ENCODE data around the gene LIMA1.
A peak's percentile ranks its signal among the peaks of the same experiment; 100 is the strongest.
"Not testable (repeated sequence)": the region's sequence is repeated elsewhere in the genome, so short reads cannot be mapped to it uniquely, and the experiment has no call there.

The LIMA1 gene

DNA sequence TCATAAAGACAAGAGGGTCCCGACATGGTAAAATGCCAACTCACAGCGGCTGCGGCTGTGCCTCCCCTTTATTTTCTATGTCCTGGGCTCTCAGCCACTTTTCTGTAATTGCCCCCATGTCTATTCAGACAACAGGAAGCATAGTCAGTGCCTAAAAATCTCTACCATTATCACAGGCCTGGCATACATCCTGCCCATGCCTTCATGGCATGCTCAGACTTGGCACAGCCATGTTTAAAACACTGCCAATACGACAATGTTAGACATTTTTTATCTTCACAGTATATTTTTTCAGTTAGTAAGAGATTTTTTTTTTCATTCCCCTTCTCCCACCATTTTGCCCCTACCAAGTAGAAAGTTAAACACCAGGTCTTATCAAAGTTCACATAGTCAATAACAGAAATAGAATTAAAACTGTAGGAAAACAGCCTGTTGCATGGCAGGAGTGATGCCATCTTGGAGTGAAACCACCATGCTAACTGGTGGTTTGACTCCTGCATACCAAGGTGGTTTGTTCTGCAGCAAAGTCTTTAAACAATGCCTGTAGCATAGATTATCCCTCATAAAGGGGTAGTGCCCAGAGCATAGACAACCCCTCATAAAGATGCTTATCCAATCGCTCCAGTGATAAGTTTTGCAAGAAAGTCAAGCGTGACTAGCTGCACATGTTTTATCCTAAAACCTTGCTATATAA, 97.2 kb downstream of the LIMA1 start:
- no peak for DNase-seq (ENCODE audit: low read depth)

DNA sequence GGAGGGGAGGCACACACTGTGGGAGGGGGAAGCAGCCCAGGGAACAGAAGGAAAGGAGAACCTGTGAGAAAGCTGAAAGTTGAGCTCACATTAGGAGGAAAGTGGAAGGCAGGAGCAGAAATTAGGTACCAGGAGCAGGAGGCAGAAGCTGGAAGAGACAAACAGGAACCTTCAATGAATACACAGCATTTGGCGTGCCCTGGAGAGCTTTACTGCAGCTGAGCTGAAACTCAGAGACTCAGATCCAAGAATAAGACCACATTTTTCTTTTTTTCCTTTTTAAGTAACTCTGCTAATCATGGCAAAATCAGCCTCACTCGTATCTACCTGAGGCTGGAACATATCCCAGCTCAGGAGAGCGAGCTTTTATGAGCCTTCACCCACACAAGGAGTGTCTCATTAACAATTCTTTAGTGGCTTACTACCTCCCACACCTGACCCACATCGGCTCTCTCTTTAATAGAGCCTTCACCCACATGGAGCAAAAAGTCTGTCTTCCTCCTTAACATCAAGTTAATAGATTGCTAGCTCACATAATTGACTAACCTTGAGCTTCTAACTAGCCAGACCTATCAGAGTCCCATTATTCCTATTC, 97.9 kb downstream of the LIMA1 start:
- no peak for DNase-seq (ENCODE audit: low read depth)

GRCh38 chr12:50184261-50184660, 99.1 kb downstream of the LIMA1 start:
- DNase-seq (ENCODE audit: low read depth) = no peak

DNA sequence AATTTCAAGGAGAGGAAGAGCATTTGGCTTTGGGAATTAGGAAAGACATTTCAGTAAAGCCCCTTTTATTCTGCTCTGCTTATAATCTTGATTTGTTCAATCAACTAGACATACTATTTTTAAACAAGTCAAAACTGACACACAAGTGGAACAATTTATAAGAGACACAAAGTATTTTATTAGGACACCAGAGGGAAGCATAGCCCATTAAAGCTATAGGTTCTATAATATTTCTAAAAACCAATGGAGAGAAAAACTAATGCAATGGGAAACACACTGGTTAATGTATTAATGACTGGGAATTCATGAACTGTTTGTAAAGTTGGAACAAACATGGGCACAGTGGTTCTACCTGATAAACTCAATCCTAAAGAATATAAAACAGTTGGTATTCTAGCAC, 100.9 kb downstream of the LIMA1 start:
- no peak for DNase-seq (ENCODE audit: low read depth)

- DNase-seq (ENCODE audit: low read depth) = no peak
Measured at GRCh38 chr12:50181691-50182090, 101.6 kb downstream of the LIMA1 start.

- no peak for DNase-seq (ENCODE audit: low read depth)
Measured at GRCh38 chr12:50175716-50176026, 107.6 kb downstream of the LIMA1 start.

DNA sequence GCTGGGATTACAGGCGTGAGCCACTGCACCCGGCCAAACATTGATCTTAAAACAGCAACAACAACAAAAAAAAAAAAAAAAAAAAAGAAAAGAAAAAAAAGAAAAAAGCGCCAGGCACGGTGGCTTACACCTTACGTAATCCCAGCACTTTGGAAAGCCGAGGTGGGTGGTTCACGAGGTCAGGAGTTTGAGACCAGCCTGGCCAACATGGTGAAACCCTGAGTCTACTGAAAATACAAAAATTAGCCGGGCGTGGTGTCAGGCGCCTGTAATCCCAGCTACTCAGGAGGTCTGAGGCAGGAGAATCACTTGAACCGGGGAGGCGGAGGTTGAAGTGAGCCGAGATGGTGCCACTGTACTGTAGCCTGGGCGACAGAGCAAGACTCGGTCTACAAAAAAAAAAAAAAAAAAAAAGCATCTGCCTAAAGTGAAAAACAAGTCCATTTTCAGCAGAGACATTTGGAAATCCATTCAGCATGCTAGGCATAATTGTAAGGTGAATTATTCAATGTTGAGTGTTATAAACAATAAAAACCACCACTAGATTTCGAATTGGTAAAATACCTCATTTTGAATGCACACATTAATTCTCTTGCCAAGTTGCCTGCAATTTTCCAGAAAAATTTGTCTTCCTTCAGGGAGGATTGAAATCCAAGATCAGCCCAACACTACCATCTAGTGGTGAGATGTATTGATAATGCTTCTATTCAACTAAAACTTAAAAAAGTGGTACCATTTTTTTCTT, 108.2 kb downstream of the LIMA1 start:
- no peak for DNase-seq (ENCODE audit: low read depth)

GRCh38 chr12:50167049-50167828, 116.1 kb downstream of the LIMA1 start, which contains the start of gene CERS5:
CERS5 (minus strand) TSS chr12:50167369; CDS start chr12:50167297, 72 bp downstream.
- peak; percentile 90 for DNase-seq (ENCODE audit: low read depth)

- peak; percentile 33 for DNase-seq (ENCODE audit: low read depth)
Measured at GRCh38 chr12:50166799-50167048, 116.6 kb downstream of the LIMA1 start.

DNA sequence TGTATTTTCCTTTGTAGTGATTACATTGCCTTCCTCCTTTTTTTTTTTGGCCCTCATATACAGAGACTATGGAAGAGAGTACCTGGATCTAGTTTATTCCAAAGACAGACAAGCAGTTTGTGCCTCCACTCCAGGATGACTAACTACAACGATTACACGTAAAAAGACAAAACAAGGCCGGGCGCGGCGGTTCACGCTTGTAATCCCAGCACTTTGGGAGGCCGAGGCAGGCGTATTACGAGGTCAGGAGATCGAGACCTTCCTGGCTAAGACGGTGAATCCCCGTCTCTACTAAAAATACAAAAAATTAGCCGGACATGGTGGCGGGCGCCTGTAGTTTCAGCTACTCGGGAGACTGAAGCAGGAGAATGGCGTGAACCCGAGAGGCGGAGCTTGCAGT, 118.4 kb downstream of the LIMA1 start:
- DNase-seq (ENCODE audit: low read depth) = no peak

DNA sequence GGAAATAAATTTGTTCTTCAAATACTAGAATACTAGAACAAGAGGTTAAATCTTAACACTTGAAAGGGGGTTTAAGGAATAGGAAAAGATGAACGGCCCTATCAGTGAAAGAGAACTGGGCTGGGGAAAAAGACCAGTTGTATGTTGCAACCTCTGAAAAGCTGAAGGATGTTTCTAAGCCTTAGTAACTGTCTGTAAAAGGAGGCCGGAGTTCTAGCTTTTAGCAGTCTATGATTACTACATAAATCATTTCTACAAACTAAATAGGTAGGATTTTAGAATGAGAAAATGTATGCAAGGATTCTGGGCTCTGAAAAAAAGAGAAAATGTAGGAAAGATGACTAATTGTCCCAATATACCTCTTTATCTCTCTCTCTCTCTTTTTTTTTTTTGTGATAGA, 121.1 kb downstream of the LIMA1 start:
- no peak for DNase-seq (ENCODE audit: low read depth)

- DNase-seq (ENCODE audit: low read depth) = no peak
Measured at GRCh38 chr12:50160643-50161042, 122.7 kb downstream of the LIMA1 start.

GRCh38 chr12:50157259-50157658, 126.1 kb downstream of the LIMA1 start:
- no peak for DNase-seq (ENCODE audit: low read depth)

GRCh38 chr12:50156641-50157040, 126.7 kb downstream of the LIMA1 start:
- no peak for DNase-seq (ENCODE audit: low read depth)

- not testable (repeated sequence) for DNase-seq (ENCODE audit: low read depth)
Measured at GRCh38 chr12:50154947-50155346, 128.4 kb downstream of the LIMA1 start.

DNA sequence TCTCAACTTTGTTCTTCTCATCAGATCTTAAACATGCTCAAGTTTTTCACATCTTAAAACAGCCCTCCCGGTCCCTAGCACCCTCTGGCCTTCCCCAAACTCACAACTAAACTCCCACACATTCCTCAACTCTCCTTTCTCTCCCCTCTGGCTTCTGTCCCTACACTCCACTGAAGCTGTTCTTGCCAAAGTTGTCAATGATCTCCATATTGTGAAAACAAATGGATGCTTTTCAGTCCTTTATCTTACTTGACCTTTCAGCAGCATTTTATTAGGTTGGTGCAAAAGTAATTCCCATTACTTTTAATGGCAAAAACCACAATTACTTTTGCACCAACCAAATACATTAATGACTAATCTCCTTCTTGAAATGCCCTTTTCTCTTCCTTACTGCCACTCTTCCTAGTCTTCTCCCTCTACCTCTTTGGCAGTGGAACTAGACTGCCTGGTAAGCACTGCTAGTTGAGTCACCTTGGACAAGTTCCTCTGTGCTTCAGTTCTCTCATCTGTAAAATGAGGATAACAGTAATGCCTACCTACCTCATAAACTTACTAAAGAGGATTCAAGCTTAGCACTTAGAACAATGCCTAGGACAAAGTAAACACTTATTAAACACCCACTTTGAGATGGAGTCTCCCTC, 132.2 kb downstream of the LIMA1 start:
- DNase-seq (ENCODE audit: low read depth) = no peak

GRCh38 chr12:50149311-50149710, 134.0 kb downstream of the LIMA1 start:
- no peak for DNase-seq (ENCODE audit: low read depth)

- DNase-seq (ENCODE audit: low read depth) = not testable (repeated sequence)
Measured at GRCh38 chr12:50148011-50148410, 135.3 kb downstream of the LIMA1 start.

- DNase-seq (ENCODE audit: low read depth) = no peak
Measured at GRCh38 chr12:50147281-50147680, 136.0 kb downstream of the LIMA1 start.

DNA sequence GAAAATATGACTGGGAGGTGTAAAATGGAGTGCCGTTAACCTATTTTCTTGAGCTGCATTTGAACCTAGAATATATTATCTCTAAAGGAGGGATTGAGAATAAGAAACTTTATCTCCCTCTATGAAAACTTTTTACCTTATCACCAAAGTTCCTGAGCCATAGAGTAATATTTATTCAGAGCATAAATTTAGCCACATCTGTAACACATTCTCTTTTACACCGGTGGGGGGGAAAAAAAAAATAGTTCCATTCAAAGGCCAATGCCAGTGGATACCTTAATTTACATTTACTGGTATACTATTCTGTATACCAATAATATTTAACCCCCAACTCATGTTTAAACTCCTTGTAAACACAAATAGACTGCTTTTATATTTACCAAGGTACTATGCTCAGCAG, 137.9 kb downstream of the LIMA1 start:
- no peak for DNase-seq (ENCODE audit: low read depth)

DNA sequence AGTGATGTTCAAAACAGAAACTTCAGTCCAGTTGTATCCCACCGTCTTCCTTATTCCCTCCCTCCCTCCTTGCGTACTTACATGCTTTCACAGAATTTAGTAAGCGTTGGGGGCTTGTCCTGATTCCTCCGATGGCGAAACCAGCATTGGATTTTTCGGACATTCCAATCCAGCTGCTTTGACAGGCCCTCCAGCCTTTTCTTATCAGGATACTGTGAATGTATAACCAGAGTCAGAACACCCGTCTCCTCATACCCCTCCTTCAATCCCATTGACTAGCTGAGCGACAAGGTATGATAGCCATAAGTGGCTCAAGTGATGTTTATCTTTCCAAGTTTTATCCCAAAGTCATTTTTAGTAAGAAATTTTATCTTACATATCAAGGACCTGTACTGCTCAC, 140.3 kb downstream of the LIMA1 start:
- DNase-seq (ENCODE audit: low read depth) = no peak

DNA sequence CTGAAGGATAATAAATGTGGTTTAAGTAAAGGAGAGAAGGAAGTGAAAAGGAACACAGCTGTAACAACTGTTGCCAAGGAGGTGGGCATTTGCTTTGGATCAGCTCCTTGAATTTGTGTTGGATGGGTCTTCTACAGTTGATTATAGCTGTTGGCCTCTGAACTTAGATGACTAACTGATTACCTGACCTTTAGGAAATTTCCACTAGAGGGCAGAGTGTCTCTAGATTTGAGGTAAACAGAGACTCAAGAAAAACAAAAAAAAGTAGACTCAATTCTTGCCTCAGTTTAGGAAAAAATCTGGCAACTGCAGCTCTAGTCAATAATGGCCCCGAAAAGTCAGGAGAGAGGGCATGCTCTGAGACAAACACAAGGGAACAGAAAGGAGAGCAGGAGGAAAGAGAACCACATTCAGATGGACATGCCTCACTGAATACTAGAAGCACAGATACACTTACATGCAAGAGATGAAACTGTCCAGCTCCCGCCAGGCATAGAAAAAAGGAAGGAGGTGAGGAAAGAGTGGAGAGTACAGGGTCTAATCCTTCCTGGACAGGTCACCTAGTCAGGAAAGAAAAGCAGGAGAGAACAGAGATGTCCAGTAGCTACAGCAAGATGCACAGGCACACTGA, 150.7 kb downstream of the LIMA1 start:
- DNase-seq (ENCODE audit: low read depth) = no peak

All from stimulated activated CD8-positive, alpha-beta memory T cell treated with anti-CD3 and anti-CD28 coated beads, Interleukin-7, amount 100 ng/mL, for 24 hours (primary cell).